Endothelial cell (in vitro differentiated cells): ENCODE results near the gene ZNF280D. TPM values are rescaled to one million over a fixed set of nuclear protein-coding genes. Genes with fewer than 3 reads are reported as not detected.

Experiments used
- DNase-seq: peaks from one replicate; pipeline ENCODE4 v3.0.0; 2021; ENCODE audit warnings: low spot score
- H3K27ac Mint-ChIP-seq: one replicate; pipeline ENCODE4 v1.8.0; 2021; ENCODE audit warnings: mixed read lengths, inconsistent platforms; ENCODE audit not compliant: unreplicated experiment
- H3K27me3 Mint-ChIP-seq: one replicate; pipeline ENCODE4 v1.8.0; 2021; ENCODE audit warnings: mild to moderate bottlenecking, moderate library complexity, mixed read lengths, inconsistent platforms; ENCODE audit not compliant: unreplicated experiment
- H3K36me3 Mint-ChIP-seq: one replicate; pipeline ENCODE4 v1.8.0; 2021; ENCODE audit warnings: mild to moderate bottlenecking, low read depth, mixed read lengths, inconsistent platforms; ENCODE audit not compliant: unreplicated experiment
- H3K4me1 Mint-ChIP-seq: one replicate; pipeline ENCODE4 v1.8.0; 2021; ENCODE audit warnings: mild to moderate bottlenecking, mixed read lengths, inconsistent platforms; ENCODE audit not compliant: unreplicated experiment
- H3K4me3 Mint-ChIP-seq: one replicate; pipeline ENCODE4 v1.8.0; 2021; ENCODE audit warnings: mild to moderate bottlenecking, mixed read lengths, inconsistent platforms; ENCODE audit not compliant: unreplicated experiment
- H3K9me3 Mint-ChIP-seq: one replicate; pipeline ENCODE4 v1.8.0; 2021; ENCODE audit warnings: mixed read lengths, inconsistent platforms; ENCODE audit not compliant: unreplicated experiment
- CTCF ChIP-seq: fragments of 200-600 bp; sonication (generic); IDR thresholded peaks from one replicate; pipeline ENCODE4 v1.5.0; 2021; ENCODE audit warnings: antibody characterized with exemption; ENCODE audit not compliant: unreplicated experiment
- total RNA-seq: library from RNA; stranded (reverse); fragmentation: NEBNext Ultra II Directional; extraction: Animal tissue kit (Norgen Biotek cat#: 25700); gene quantifications from one replicate; pipeline ENCODE4 v1.2.1, GENCODE V29; 2021; ENCODE audit not compliant: unreplicated experiment

Gene ZNF280D
- total RNA-seq, 1 donor from 2014 or later: 34.6 TPM

DNA sequence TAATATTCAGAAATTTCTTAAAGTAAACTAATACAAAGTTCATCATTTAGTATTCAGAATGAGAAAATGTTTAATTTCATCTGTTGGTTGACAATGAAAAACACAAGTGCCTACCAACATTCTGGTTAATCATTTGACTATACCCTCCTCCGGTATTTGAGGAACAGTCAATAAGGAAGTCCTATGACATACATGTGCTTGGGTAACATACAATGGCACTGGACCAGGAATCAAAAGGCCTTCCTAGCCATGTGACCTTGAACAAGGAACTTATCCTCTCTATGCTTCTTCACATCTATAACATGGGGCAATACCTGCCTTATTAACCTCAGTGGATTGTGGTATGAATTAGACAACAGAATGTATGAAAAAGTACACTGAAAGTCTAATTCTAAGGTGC, 65.8 kb downstream of the ZNF280D start:
- no peak for TF ChIP-seq CTCF
- Mint-ChIP-seq H3K36me3 (peaks cover 16% of the 10 kb centered on the region), H3K4me1 (no peaks in the 10 kb centered on the region), H3K27ac (no peak overlapping the region), H3K4me3 (no peak overlapping the region), H3K27me3 (no peaks in the 10 kb centered on the region), H3K9me3 (no peaks in the 10 kb centered on the region)
- DNase-seq: no peak

DNA sequence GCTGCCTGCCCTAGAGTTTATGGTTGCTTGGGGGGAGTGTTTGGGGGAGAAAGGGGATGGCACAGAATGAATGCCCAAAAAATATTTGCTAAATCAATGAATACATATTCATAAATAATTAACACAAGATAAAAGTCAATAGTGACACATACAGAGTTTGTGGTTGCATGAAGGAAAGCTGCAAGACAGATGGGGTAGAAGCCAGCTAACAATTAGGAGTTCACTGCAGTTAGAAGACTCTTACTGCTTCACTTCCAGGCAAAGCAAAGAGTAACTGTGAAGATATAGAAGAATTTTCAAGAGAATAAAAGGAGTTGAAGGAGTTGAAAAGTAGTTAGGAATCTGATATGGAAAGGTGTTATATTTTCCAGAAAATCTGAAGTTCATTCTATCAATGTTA, 72.4 kb downstream of the ZNF280D start:
- Mint-ChIP-seq H3K27ac (no peak overlapping the region), H3K27me3 (no peaks in the 10 kb centered on the region), H3K4me1 (no peaks in the 10 kb centered on the region), H3K36me3 (peaks cover 9% of the 10 kb centered on the region), H3K4me3 (no peak overlapping the region), H3K9me3 (no peaks in the 10 kb centered on the region)
- DNase-seq: no peak
- no peak for TF ChIP-seq CTCF

GRCh38 chr15:56659197-56659596, 74.1 kb downstream of the ZNF280D start:
- H3K9me3 Mint-ChIP-seq: no peaks in the 10 kb centered on the region
- no peaks in the 10 kb centered on the region for H3K27me3 Mint-ChIP-seq
- no peaks in the 10 kb centered on the region for H3K4me1 Mint-ChIP-seq
- no peak overlapping the region for H3K4me3 Mint-ChIP-seq
- no peak for DNase-seq
- H3K27ac Mint-ChIP-seq: no peak overlapping the region
- no peak for TF ChIP-seq CTCF
- H3K36me3 Mint-ChIP-seq: peaks cover 8% of the 10 kb centered on the region

GRCh38 chr15:56654624-56655023, 78.7 kb downstream of the ZNF280D start:
- no peak overlapping the region for H3K4me3 Mint-ChIP-seq
- no peaks in the 10 kb centered on the region for H3K4me1 Mint-ChIP-seq
- no peaks in the 10 kb centered on the region for H3K27me3 Mint-ChIP-seq
- H3K9me3 Mint-ChIP-seq: no peaks in the 10 kb centered on the region
- DNase-seq: no peak
- H3K36me3 Mint-ChIP-seq: no peaks in the 10 kb centered on the region
- no peak for TF ChIP-seq CTCF
- H3K27ac Mint-ChIP-seq: no peak overlapping the region

GRCh38 chr15:56654216-56654615, 79.1 kb downstream of the ZNF280D start:
- no peak for TF ChIP-seq CTCF
- Mint-ChIP-seq H3K4me3 (no peak overlapping the region), H3K9me3 (no peaks in the 10 kb centered on the region), H3K4me1 (no peaks in the 10 kb centered on the region), H3K36me3 (no peaks in the 10 kb centered on the region), H3K27me3 (no peaks in the 10 kb centered on the region), H3K27ac (no peak overlapping the region)
- DNase-seq: no peak
